HG02870 (cell line): ENCODE measurements around the gene RIC3.
"Not testable (repeated sequence)": the region's sequence is repeated elsewhere in the genome, so short reads cannot be mapped to it uniquely, and the experiment has no call there.

ENCODE experiments used
- ATAC-seq: cut with Tn5 transposase; IDR thresholded peaks from one replicate; pipeline ENCODE4 v1.9.1; 2021; ENCODE audit warnings: mild to moderate bottlenecking, moderate library complexity; ENCODE audit not compliant: unreplicated experiment

Gene RIC3

DNA sequence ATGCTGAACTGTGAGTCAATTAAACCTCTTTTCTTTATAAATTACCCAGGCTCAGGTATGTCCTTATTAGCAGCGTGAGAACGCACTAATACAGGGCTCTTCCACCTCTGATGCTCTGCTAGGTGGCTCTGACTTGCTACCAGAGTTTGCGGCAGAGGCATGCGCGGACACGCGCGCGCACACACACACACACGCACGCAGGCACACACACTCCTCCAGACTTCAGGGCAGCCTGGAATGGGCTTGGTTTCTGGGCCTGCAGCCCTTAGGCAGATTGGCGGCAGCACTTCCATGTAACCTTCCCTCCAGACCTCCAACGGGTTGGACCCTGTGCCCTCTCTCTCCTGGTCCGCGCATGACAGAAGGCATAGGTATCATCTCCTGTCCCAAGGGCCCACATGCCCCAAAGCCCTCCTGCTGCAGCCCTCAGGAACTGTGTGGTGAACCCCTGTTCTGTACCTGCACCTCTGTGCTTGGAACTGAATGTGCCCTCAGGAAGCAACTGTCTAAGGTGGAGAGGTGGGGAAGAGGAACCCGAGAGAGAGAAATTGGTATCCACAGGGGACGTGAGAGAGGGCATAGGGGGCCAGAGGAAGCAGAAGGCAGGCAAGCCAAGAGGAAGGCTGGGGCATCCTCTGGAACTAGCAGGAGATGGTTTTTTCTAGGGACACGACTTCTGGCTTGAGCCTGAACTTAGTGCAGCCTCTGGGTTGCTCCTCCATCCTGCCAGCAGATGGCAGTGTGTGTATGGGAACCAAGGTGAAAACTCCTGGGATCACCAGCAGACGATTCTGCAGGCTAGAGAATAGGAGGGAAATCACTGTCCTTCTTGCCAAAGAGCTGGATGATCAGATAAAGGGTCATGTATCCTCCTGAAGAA is 23.4 kb upstream of the RIC3 start:
- peak; percentile 62 for ATAC-seq

DNA sequence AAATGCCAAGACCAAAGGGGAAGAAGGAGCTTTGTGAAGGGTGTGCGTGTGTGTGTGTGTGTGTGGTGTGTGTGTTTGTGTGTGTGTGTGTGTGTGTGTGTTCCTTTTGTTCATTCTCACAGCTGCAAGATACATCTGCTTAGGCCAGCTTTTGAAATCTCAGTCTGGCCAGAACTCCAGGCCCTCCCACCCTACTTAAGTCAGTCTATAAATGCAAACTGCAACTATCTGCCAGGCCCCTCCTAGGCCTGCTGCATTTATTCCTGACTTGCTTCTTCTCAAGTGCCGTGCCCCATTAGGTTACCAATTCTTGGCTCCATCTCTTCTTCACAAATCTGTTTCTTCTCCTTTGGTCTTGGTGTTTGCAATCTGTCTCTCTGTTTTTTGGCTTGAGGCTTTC is 21.6 kb upstream of the RIC3 start:
- no peak for ATAC-seq

DNA sequence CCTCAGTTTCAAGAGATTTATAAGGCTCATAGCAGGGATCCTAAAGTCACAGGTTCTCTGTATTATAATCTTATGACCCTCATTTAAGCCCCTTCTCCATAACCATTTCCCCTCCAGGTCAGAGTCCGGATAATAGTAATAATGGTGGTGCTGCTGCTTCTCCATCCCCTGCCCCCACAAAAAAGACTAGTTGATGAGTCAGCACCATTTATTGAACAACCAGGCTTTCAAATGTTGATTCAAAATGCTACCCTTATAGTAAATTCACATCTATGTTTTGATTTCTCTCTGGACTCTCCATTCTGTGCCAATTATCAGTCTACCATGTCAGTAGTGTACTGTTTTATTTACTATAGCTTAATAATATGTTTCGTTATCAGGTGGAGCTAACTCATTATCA is 17.6 kb upstream of the RIC3 start:
- ATAC-seq = no peak

DNA sequence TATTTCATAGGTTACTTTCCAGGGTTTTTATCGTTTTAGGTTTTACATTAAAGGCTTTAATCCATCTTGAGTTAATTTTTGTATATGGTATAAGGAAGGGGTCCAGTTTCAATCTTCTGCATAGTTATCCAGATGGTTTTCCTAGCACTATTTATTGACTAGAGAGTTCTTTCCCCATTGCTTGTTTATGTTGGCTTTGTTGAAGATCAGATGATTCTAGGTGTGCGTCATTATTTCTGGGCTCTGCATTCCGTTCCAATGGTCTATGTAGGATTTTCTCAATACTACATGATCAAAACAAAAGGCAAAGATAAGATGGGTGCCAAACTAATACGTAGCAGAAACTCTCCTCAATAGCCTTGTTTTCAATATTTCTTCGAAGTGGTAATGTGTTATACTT is 14.3 kb upstream of the RIC3 start:
- no peak for ATAC-seq

DNA sequence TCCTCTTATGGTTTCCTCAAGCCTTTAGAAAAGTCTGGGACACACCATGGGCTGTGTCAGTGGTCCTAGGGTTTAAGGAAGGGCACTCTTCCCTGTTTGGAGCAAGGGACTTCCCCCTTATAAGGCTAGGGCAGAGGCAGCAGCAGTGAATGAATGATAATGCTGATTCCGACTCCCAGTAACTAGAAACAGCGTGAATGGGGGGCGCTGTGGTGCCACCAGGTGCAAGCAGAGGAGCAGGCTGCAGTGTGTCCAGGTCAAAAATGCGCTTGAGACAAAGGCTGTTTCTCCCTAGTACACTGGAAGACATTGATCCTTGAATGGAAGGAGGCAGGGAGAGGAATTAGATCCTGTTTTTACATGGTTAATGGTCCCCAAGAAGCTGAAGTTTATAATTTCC is 11.6 kb upstream of the RIC3 start:
- ATAC-seq = no peak

DNA sequence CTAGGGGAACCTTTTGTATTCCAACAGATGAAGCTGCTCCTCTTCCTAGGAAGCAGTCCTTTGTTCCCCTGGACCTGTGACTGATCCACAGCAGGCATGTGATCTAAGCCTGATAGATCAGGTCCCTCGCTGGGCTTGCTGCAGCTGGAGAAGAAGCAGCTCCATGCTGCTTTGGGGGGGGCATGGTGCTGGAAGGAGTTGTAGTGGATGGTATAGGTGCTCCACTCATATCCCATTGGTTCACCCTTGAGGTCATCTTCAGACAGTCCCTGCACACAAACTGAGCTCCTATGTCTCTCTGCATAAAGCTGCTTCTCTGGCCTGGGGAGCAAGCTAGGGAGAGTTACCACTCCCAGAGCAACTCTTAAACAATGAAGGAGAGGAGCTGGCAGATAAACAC is 9.5 kb upstream of the RIC3 start:
- no peak for ATAC-seq

DNA sequence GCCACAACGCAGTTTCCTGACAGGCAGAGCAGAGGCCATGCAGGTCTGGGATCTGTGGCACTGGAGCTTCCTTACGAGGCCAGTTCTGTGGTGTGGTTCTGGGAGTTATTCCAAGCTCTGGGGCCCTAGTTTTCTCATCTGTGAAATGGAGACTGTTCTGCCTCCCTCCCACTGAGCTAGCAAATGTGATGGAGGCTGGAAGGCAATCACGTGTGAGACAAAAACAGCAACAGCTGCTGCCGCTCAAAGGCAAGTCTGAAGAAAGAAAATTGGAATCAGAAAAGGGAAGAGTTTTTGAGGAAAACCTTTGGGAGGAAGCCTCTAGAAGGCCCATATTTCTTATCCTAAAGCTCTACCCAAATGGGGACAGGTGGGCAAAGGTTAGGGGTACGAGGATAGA is 8.3 kb upstream of the RIC3 start:
- no peak for ATAC-seq

DNA sequence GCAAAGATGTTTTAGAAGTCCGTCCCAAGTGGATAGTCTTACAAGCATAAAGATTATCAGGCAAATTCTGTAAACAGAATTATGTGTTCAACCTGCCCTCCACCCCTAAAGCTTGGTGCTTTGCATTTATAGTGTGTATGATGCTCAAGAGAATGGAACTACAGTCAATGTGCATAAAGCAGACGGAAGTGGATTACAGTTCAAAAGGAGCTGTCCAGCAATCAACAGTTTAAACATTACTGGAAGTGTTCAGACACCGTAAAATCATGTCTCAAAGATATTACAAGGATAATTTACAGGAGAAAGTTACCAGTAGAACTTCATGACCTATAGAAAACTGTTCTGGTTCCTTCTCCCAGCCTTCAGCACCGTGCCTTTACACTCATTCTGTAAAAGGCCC is 1.0 kb downstream of the RIC3 start:
- ATAC-seq = no peak

DNA sequence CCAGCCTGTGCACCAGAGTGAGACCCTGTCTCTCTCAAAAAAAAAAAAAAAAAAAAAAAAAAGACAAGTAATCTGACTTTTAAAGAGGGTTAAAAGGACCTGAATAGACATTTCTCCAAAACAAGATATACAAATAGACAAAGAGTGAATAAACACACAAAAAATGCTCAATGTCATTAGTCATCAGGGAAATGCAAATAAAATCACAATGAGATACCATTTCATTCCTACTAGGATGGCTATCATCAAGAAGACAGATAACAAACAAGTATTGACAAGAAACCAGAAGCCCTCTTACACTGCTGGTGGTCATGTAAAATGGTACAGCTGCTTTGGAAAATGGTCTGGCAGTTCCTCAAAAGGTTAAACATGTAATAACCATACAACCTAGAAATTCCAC is 4.1 kb downstream of the RIC3 start:
- ATAC-seq = no peak

DNA sequence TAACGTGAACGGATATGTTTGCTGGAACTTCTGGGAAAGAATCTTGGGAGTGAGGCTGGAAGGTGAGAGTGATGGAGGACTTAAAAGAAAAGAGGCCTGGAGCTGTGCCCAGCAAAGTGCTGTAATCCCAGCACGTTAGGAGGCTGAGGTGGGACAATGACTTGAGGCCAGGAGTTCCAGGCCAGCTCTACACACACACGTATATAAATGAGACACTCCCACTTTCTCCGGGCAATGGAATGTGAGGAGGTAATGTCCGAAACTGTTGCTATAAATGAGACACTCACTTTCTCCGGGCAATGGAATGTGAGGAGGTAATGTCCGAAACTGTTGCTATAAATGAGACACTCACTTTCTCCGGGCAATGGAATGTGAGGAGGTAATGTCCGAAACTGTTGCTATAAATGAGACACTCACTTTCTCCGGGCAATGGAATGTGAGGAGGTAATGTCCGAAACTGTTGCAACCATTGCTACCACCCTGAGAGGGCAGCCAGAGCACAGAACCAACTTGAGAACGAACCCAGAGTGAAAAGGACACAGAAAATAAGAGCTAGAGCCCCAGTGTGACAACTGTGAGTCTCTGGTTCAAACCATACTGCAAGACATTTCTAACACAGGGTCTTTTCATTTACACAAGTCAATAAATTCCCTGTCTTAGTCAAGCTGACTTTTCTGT is 7.1 kb downstream of the RIC3 start:
- not testable (repeated sequence) for ATAC-seq

DNA sequence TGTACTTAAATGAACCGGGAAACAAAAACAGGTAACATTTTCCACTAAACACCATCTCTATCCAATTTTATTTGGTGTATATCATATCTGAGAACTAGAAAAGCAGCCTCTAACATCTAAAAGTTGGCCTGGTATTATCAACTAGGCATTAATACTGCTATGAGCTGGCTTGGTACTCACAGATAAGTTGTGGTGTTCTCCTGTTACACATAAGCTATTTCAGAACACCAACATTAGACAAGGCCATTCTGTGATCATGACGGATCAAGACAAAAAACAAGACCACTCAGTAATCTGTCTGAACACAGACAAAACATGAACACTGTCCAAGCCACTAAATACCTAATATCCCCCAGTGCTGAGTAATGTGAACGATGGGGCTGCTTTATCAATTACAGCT is 11.9 kb downstream of the RIC3 start:
- ATAC-seq = no peak

DNA sequence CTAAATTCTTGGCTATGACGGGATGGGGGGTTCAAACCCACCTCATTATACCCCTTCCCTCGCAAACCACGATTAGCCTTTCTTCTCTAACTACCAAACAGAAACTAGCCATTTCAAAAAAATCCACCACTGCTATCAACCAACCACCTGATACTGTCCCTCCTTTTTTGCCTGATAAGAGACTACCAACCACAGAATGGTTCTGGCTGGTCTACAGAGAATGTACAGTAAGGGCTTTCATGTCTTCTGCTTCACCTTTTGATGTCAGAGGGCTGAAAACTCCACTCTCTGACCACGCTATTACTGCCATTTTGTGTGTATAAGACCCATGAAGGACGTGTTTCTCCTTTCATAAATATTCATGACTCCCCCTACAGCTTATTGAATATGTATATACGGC is 19.1 kb downstream of the RIC3 start:
- no peak for ATAC-seq

DNA sequence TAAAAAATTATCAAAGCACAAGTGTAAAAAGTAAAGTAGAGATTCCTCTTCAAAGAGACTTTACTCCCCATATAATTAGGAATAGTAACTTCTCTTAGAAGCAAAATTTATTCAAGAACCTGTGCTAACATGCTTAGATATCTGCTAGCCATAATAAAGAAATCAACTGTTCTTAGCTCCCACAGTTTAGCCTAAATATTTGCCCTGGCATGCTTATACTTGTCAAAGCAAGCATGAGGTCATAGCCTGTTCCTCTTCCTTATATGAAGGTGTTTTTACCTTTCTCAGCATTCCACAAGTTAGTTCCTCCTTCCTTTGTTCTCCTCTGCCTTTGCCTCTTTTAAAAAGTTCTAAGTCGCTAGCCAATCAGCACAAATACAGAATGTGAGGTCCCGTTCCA is 30.3 kb downstream of the RIC3 start:
- no peak for ATAC-seq

DNA sequence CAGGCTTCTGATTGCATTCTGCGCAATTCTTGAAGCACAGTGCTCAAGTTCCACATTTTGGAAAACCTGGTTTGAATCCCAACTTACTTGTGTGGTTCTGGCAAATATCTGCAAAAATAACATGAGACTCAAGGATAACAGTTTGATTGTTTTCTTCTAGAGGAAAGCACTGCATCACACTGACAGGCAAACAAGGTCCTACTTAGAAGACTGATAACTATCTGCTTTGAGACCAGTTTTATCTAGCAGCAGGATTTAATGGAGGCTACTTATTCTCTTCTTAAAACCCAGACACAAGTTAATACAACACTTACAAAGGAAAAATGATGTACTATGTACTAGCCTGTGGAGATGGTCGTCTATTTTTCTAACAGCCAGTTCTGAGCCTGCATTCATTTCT is 41.4 kb downstream of the RIC3 start:
- no peak for ATAC-seq

DNA sequence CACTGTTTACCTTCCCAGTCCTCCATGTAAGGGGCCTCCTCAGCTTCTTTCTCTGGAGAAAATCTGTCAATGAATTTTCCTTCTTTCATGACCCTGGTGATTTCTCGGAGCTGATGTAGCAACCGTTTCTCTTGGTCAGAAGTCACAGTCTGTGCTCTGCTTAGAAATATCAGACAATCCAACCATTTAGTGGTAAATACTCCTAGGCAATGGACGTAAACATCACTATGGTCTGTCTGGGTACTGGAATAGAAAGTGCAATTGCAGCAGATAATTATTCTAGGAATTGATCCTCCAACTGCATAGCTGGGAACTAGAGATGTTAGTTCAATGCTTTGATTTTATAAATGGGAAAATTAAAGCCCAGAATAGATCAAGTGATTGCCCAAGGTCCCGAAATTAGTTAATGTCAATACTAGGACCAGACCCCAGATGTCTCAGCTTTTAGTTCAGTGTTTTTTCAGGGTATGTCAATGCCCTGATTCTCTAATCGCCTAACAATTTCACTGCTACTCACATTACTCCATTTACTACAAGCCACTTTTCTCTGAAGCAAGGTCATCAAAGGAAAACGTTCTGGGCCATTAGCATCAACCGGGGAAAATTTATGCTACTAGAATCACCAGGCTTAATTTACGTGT is 42.1 kb downstream of the RIC3 start:
- no peak for ATAC-seq

DNA sequence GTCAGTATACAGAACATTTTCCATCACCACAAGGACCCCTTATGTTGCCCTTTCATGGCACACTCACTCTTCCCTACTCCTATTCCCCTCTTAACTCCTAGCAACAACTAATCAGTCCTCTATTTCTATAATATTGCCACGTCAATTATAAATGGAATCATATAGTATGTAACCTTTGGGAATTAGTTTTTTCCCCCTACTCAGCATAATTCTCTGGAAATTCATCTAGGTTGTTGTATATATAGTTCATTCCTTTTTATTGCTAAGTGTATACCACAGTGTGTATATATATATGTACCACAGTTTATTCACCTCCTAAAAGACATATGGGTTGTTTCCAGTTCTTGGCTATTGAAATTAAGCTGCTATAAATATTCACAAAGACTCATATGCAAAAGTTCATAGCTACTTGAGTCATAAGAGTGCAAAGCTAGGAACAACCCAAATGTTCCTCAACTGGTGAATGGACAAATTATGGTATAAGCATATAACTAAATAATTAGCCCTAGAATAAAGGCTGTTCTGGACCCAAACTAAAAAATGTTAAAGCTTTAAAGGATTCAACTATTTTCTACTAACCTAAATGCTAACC is 46.6 kb downstream of the RIC3 start:
- no peak for ATAC-seq

DNA sequence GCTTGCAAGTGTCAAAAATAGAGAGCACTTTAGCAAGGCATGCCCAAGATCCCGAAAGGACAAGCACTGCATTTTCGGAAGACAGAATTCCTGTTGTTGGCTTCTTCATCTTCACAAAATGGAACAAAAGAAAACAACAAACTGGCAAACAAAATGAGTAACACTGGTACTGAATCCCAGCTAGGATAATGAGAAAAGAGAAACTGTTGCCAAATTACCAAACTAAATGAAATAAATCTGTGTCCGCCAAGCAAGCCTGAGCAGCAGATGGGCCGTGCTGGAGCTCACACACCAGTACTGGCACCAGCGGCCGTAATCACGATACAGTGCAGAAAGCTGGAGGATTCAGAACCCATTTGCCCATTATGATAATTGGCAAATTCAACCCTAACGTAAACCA is 57.2 kb downstream of the RIC3 start:
- no peak for ATAC-seq

DNA sequence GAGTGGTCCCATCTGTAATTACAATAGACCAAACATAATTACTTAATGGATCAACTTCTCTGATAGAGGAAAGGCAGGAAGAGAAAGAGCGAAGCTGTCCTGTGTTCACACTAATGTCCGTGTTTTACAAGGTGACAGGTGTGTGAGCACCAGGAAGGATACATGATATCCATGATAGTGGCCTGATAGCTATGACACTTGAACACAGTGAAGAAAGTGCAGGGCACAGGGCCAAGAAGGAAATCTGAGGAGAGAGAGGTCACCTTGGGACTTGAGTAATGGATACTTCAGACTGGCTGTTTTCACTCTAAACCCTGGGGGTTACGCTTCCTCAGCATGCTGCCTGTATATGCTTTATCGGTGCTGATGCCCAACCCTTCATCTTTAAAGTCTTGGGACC is 58.4 kb downstream of the RIC3 start:
- ATAC-seq = no peak

DNA sequence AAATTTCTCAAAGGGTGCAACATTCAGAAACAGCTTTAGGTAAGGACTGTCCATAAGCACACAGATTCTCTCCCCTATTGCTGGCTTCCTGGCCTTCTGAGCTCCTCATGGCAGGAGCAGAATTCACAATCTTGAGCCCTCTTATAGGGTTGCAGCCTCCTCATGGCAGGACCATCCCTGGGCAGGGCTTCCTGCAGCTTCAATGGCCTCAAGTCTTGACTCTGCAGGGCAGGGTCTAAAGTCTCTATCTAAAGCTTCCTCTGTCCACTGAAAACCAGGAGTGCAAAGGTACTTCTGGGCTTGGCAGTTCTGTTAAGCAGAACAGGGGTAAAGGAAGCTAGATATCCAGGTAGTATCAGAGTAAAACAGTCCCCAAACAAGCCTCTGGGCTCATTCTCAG is 59.1 kb downstream of the RIC3 start:
- no peak for ATAC-seq

DNA sequence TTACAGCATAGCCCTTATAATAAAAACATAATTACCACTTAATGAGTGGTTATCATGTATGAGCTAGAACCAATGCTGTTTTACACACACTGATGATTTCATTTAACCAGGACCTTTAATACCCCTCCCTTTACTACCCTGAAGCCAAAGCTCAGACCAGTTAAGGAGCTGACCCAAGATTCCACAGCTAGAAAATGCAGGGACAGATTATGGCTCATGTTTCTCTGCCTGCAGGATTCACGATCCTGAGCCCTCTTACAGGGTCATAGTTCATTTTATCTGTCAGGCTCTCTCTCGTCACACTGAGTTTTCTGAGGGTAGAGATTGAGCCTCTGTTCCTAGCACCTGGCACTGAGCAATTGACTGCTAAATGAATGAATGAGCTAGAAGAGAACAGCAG is 60.4 kb downstream of the RIC3 start:
- no peak for ATAC-seq

DNA sequence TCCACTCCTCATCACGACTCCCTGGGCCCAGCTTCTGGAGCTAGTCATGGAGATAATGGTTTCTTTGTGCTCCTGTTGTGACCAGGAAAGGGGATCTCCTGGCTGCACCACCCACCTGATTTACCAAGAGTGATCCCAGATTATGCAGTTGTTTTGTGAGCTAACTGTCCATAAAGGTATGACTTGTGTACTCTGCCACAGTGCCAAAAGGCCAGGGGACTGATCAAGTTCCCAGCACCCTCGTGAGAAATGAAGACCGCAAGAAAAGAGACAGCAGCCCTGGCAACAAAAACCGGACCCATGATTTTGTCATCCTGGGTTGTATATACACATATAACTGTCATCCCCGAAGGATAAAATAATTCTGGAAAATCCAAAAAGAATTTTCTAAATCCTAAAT is 61.2 kb downstream of the RIC3 start:
- no peak for ATAC-seq

DNA sequence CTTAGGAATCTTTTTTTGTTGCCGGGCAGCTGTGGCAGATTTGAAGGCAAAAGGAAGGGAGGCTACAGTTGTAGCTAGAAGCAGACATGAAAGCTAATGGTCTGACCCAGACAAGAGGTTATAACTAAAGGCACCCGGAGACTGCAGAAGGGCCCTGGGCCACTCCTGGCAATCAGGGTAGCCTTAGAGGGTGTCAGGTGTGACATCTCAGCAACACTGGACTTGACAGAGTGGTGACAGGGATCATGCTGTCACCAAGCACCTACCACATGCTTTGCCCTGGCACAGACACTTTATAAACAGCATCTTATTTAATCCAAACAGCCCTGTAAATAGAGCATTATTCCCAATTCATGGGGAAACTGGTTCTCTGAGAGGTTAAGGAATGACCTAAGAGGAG is 62.1 kb downstream of the RIC3 start:
- no peak for ATAC-seq
